ENCODE results near the gene HSF4. TPM values are rescaled to one million over a fixed set of nuclear protein-coding genes. Genes with fewer than 3 reads are reported as not detected.

Gene HSF4
- total RNA-seq, 1 experiment from 2014 or later = 2.2 TPM

GRCh38 chr16:67142342-67142741 lies 22.2 kb upstream of the HSF4 start (continued):
- TF ChIP-seq CTCF (IDR thresholded peaks at IDR 0.05) = no peak
- TF ChIP-seq E2F1 (CRISPR knock-in tag; IDR thresholded peaks at IDR 0.05) = no peak
- TF ChIP-seq ZNF317 (CRISPR knock-in tag; IDR thresholded peaks at IDR 0.05; ENCODE audit: borderline replicate concordance, low read depth) = no peak
- no peak for TF ChIP-seq FOXP1 (CRISPR knock-in tag; IDR thresholded peaks at IDR 0.05; ENCODE audit: borderline replicate concordance)
- TF ChIP-seq KAT7 (CRISPR knock-in tag; IDR thresholded peaks at IDR 0.05; ENCODE audit: borderline replicate concordance) = no peak
- no peak for TF ChIP-seq CREB1 (CRISPR knock-in tag; IDR thresholded peaks at IDR 0.05)
- TF ChIP-seq E2F4 (CRISPR knock-in tag; IDR thresholded peaks at IDR 0.05; ENCODE audit: borderline replicate concordance, low read depth) = no peak

- Mint-ChIP-seq H3K27me3 (ENCODE audit: low read depth) (peaks cover 7% of the 10 kb centered on the region), H3K4me1 (no peaks in the 10 kb centered on the region), H3K36me3 (peaks cover 37% of the 10 kb centered on the region), H3K9me3 (no peaks in the 10 kb centered on the region), H3K27ac (no peak overlapping the region), H3K4me3 (no peak overlapping the region)
- ChIA-PET CTCF (interaction anchor here (1.5 to 3.6 kb wide), 2 partner anchors 10 to 127 kb away, joined by 4 to 10 read pairs; no protein-coding TSS in a partner anchor), POLR2A (interaction anchor here (0.6 kb wide), 1 partner anchor 322 kb away, joined by 3 read pairs; no protein-coding TSS in a partner anchor)
- ATAC-seq (no peak), DNase-seq (ENCODE audit: low spot score) (no peak)
- TF ChIP-seq MXD4 (CRISPR knock-in tag; IDR thresholded peaks at IDR 0.05; ENCODE audit: borderline replicate concordance) = no peak
- no peak for TF ChIP-seq HMGXB4 (CRISPR knock-in tag; IDR thresholded peaks at IDR 0.05)
- TF ChIP-seq CREM (CRISPR knock-in tag; IDR thresholded peaks at IDR 0.05) = no peak
- no peak for TF ChIP-seq MYBL2 (CRISPR knock-in tag; IDR thresholded peaks at IDR 0.05)
- TF ChIP-seq PREB (CRISPR knock-in tag; IDR thresholded peaks at IDR 0.05; ENCODE audit: borderline replicate concordance) = no peak
- no peak for TF ChIP-seq ATF2 (CRISPR knock-in tag; IDR thresholded peaks at IDR 0.05; ENCODE audit: borderline replicate concordance, low read depth)
- no peak for TF ChIP-seq ZNF317 (CRISPR knock-in tag; IDR thresholded peaks at IDR 0.05; ENCODE audit: borderline replicate concordance, low read depth)
- TF ChIP-seq ZNF138 (CRISPR knock-in tag; conservative IDR thresholded peaks at IDR 0.05) = no peak
- TF ChIP-seq TEAD4 (CRISPR knock-in tag; IDR thresholded peaks at IDR 0.05) = no peak
- TF ChIP-seq JUN (CRISPR knock-in tag; IDR thresholded peaks at IDR 0.05) = no peak
- no peak for TF ChIP-seq TCF7 (CRISPR knock-in tag; IDR thresholded peaks at IDR 0.05; ENCODE audit: low read depth)
- TF ChIP-seq TEAD1 (CRISPR knock-in tag; IDR thresholded peaks at IDR 0.05) = no peak
- no peak for TF ChIP-seq ZNF512 (CRISPR knock-in tag; IDR thresholded peaks at IDR 0.05; ENCODE audit: borderline replicate concordance)
These were observed 19.6 kb upstream of the HSF4 start for GRCh38 chr16:67144943-67145342.
